CD14-positive monocyte (primary cell): ENCODE results near the gene PLPPR5. TPM values are rescaled to one million over a fixed set of nuclear protein-coding genes. Genes with fewer than 3 reads are reported as not detected.

Source experiments
- DNase-seq, 3 donors: peaks; one replicate each; pipeline ENCODE4 v3.0.0-alpha.2; 2011 to 2022
- H2AFZ ChIP-seq: 2 replicates; pipeline ENCODE4 v1.6.0; 2012; ENCODE audit warnings: mild to moderate bottlenecking, low read depth, low read length, inconsistent platforms; ENCODE audit not compliant: insufficient read depth, poor library complexity, severe bottlenecking
- H3K27ac ChIP-seq, 2 donors: 1 replicate in 1 of 2; 2 replicates in 1 of 2; pipeline ENCODE4 v1.5.1; 2012 to 2013; ENCODE audit warnings: low read length in 2 of 2, control low read depth in 1 of 2, inconsistent platforms in 1 of 2, low read depth in 1 of 2, mild to moderate bottlenecking in 1 of 2
- H3K27me3 ChIP-seq, 2 donors: one replicate each; pipeline versions ENCODE4 v1.6.0 to v1.6.1; 2011 to 2013; ENCODE audit warnings: low read length in 2 of 2; ENCODE audit not compliant: control insufficient read depth in 2 of 2, insufficient read depth in 2 of 2
- H3K36me3 ChIP-seq, 2 donors: replicated peaks in 1 of 2; 1 replicate in 1 of 2; 2 replicates in 1 of 2; pipeline versions ENCODE4 v1.5.1 to v1.6.1; 2012 to 2013; ENCODE audit warnings: low read length in 2 of 2, control low read depth in 1 of 2, inconsistent platforms in 1 of 2, mild to moderate bottlenecking in 1 of 2; ENCODE audit not compliant: insufficient read depth in 2 of 2, control insufficient read depth in 1 of 2
- H3K4me1 ChIP-seq, 2 donors: 1 replicate in 1 of 2; 2 replicates in 1 of 2; pipeline versions ENCODE4 v1.5.1 to v1.6.1; 2012 to 2013; ENCODE audit warnings: low read length in 2 of 2, control low read depth in 1 of 2, inconsistent platforms in 1 of 2, mild to moderate bottlenecking in 1 of 2, moderate library complexity in 1 of 2; ENCODE audit not compliant: insufficient read depth in 2 of 2, control insufficient read depth in 1 of 2
- H3K4me2 ChIP-seq: replicated peaks from 2 replicates; pipeline ENCODE3; 2012; ENCODE audit warnings: low read length, moderate library complexity, mild to moderate bottlenecking; ENCODE audit not compliant: poor library complexity, severe bottlenecking; ENCODE audit errors: extremely low read depth
- H3K4me3 ChIP-seq, 3 experiments: fragments of 200-600 bp in 1 of 3; sonication (generic) in 1 of 3; replicated peaks in 1 of 3; 1 replicate in 2 of 3; 2 replicates in 1 of 3; pipeline ENCODE4 v1.5.1; 2011 to 2013; ENCODE audit warnings: low read length in 3 of 3, mild to moderate bottlenecking in 3 of 3, control low read depth in 2 of 3, low read depth in 2 of 3, inconsistent platforms in 1 of 3, moderate library complexity in 1 of 3
- H3K79me2 ChIP-seq: 2 replicates; pipeline ENCODE4 v1.6.0; 2012; ENCODE audit warnings: mild to moderate bottlenecking, control low read depth, inconsistent platforms, low read length, moderate library complexity; ENCODE audit not compliant: insufficient read depth
- H3K9ac ChIP-seq: 2 replicates; pipeline ENCODE4 v1.6.0; 2017; ENCODE audit warnings: low read length, mild to moderate bottlenecking; ENCODE audit not compliant: insufficient read depth, poor library complexity, severe bottlenecking
- H3K9me3 ChIP-seq, 2 donors: replicated peaks in 1 of 2; 1 replicate in 1 of 2; 2 replicates in 1 of 2; pipeline versions ENCODE4 v1.5.1 to v1.6.1; 2012 to 2013; ENCODE audit warnings: low read length in 2 of 2, control low read depth in 1 of 2; ENCODE audit not compliant: control insufficient read depth in 1 of 2, insufficient read depth in 1 of 2
- H4K20me1 ChIP-seq: 2 replicates; pipeline ENCODE4 v1.6.0; 2012; ENCODE audit warnings: mild to moderate bottlenecking, low read length, control low read depth, moderate library complexity; ENCODE audit not compliant: insufficient read depth
- H3K27ac Mint-ChIP-seq, 7 donors: one replicate each; pipeline ENCODE4 v1.8.0; 2020; ENCODE audit warnings: mild to moderate bottlenecking in 7 of 7, mixed read lengths in 7 of 7, moderate library complexity in 6 of 7, inconsistent platforms in 2 of 7
- H3K27me3 Mint-ChIP-seq, 3 donors: one replicate each; pipeline ENCODE4 v1.8.0; 2021 to 2022; ENCODE audit warnings: low read depth in 3 of 3, mild to moderate bottlenecking in 3 of 3, mixed read lengths in 3 of 3, moderate library complexity in 3 of 3, inconsistent platforms in 1 of 3
- H3K36me3 Mint-ChIP-seq, 2 donors: one replicate each; pipeline ENCODE4 v1.8.0; 2020; ENCODE audit warnings: mixed read lengths in 2 of 2, inconsistent platforms in 1 of 2, mild to moderate bottlenecking in 1 of 2
- H3K4me1 Mint-ChIP-seq: one replicate; pipeline ENCODE4 v1.8.0; 2020; ENCODE audit warnings: mild to moderate bottlenecking, mixed read lengths
- H3K4me3 Mint-ChIP-seq, 2 donors: one replicate each; pipeline ENCODE4 v1.8.0; 2020; ENCODE audit warnings: mild to moderate bottlenecking in 2 of 2, mixed read lengths in 2 of 2, moderate library complexity in 1 of 2
- H3K9me3 Mint-ChIP-seq, 7 donors: one replicate each; pipeline ENCODE4 v1.8.0; 2020 to 2022; ENCODE audit warnings: mixed read lengths in 7 of 7, mild to moderate bottlenecking in 6 of 7, moderate library complexity in 6 of 7, inconsistent platforms in 2 of 7
- CTCF ChIP-seq: fragments of 200-600 bp; IDR thresholded peaks from one replicate; pipeline ENCODE4 v1.8.0; 2022; ENCODE audit warnings: antibody characterized with exemption, mild to moderate bottlenecking
- WGBS: methylation state at CpG from one replicate; pipeline ENCODE4 v1.1.5; 2013; ENCODE audit warnings: missing lambda C conversion rate; ENCODE audit not compliant: insufficient coverage; 5-methylcytosine and 5-hydroxymethylcytosine counted together
- intact Hi-C, 2 donors: fragments of 100-400 bp; cut with micrococcal nuclease; formaldehyde crosslinking; loops; one replicate each; pipeline versions ENCODE4 v1.15.0 to v1.15.1; 2023
- polyA plus RNA-seq, 3 donors: library from polyadenylated mRNA; depleted of rRNA in 1 of 3; unstranded in 2 of 3; stranded (reverse) in 1 of 3; fragments of 300-500 nt in 2 of 3; fragments of >200 nt in 1 of 3; fragmentation: Illumina TruSeq in 2 of 3; gene quantifications; 1 replicate in 2 of 3; 2 replicates in 1 of 3; pipeline ENCODE4 v1.2.3, GENCODE V29; 2012 to 2021

PLPPR5 gene
- polyA plus RNA-seq, 3 donors = not detected

GRCh38 chr1:98910827-98911226 lies 93.8 kb downstream of the PLPPR5 start:
- Mint-ChIP-seq H3K27ac (no peak overlapping the region), H3K4me1 (no peaks in the 10 kb centered on the region), H3K36me3 (no peaks in the 10 kb centered on the region), H3K9me3 (peaks cover 0 to 6% (median 0%) of the 10 kb centered on the region in 7 donors), H3K27me3 (no peaks in the 10 kb centered on the region), H3K4me3 (no peak overlapping the region)
- no peak overlapping the region for H3K9ac ChIP-seq
- H3K79me2 ChIP-seq = no peaks in the 10 kb centered on the region
- DNase-seq = no peak
- no peaks in the 10 kb centered on the region for H3K27me3 ChIP-seq
- no peaks in the 10 kb centered on the region for H4K20me1 ChIP-seq
- intact Hi-C loops = no loop called here
- TF ChIP-seq CTCF = no peak
- no peak overlapping the region for H3K27ac ChIP-seq
- no peaks in the 10 kb centered on the region for H3K9me3 ChIP-seq
- no peaks in the 10 kb centered on the region for H3K36me3 ChIP-seq
- WGBS = no CpG with 5 or more reads among the region's 2 CpGs
- H3K4me3 ChIP-seq = no peak overlapping the region
- H3K4me2 ChIP-seq = no peak overlapping the region
- no peak overlapping the region for H2AFZ ChIP-seq
- H3K4me1 ChIP-seq = no peaks in the 10 kb centered on the region

GRCh38 chr1:98908980-98909379 lies 95.7 kb downstream of the PLPPR5 start:
- Histone ChIP-seq H3K27ac (no peak overlapping the region), H3K4me1 (no peaks in the 10 kb centered on the region), H3K9ac (no peak overlapping the region), H3K9me3 (no peaks in the 10 kb centered on the region), H2AFZ (no peak overlapping the region), H3K36me3 (no peaks in the 10 kb centered on the region), H3K79me2 (no peaks in the 10 kb centered on the region), H3K27me3 (no peaks in the 10 kb centered on the region), H4K20me1 (no peaks in the 10 kb centered on the region), H3K4me3 (no peak overlapping the region), H3K4me2 (no peak overlapping the region)
- H3K27ac Mint-ChIP-seq = no peak overlapping the region
- no peak overlapping the region for H3K4me3 Mint-ChIP-seq
- WGBS = no CpG with 5 or more reads among the region's 1 CpG
- H3K36me3 Mint-ChIP-seq = no peaks in the 10 kb centered on the region
- no peak for DNase-seq
- intact Hi-C loops = no loop called here
- TF ChIP-seq CTCF = no peak
- peaks cover 0 to 6% (median 0%) of the 10 kb centered on the region in 7 donors for H3K9me3 Mint-ChIP-seq
- H3K27me3 Mint-ChIP-seq = peaks cover 0 to 2% (median 0%) of the 10 kb centered on the region in 3 donors
- H3K4me1 Mint-ChIP-seq = no peaks in the 10 kb centered on the region
